ENCODE results near the gene TRIP10.

TRIP10 gene

DNA sequence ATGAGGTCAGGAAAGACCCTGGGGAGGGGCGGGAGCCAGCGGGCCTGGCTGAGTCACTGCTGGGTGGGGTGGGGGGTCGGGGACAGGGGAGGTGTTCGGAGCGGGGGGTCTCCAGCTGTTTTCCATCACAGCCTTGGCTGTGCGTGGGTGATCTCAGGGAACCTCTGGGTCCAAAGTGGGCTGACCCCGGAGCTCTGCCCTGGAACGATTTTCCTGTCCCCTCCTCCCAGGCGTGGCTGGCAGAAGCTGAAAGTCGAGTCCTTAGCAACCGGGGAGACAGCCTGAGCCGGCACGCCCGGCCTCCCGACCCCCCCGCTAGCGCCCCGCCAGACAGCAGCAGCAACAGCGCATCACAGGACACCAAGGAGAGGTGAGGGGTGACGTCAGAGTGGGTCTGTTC lies 10.6 kb downstream of the TRIP10 start:
- TF ChIP-seq, protein P1, sequence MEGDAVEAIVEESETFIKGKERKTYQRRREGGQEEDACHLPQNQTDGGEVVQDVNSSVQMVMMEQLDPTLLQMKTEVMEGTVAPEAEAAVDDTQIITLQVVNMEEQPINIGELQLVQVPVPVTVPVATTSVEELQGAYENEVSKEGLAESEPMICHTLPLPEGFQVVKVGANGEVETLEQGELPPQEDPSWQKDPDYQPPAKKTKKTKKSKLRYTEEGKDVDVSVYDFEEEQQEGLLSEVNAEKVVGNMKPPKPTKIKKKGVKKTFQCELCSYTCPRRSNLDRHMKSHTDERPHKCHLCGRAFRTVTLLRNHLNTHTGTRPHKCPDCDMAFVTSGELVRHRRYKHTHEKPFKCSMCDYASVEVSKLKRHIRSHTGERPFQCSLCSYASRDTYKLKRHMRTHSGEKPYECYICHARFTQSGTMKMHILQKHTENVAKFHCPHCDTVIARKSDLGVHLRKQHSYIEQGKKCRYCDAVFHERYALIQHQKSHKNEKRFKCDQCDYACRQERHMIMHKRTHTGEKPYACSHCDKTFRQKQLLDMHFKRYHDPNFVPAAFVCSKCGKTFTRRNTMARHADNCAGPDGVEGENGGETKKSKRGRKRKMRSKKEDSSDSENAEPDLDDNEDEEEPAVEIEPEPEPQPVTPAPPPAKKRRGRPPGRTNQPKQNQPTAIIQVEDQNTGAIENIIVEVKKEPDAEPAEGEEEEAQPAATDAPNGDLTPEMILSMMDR (conservative IDR thresholded peaks at IDR 0.05): no peak
- H3K27ac ChIP-seq: no peak overlapping the region

DNA sequence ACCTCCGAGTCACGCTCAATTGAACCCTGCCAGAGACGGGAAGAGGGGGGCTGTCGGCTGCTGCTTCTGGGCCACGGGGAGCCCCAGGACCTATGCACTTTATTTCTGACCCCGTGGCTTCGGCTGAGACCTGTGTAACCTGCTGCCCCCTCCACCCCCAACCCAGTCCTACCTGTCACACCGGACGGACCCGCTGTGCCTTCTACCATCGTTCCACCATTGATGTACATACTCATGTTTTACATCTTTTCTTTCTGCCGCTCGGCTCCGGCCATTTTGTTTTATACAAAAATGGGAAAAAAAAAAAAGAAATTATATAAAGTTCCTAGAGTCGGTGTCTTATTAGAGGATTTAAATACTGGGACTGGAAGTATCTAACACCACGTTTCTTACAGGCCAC lies 11.7 kb downstream of the TRIP10 start:
- no peak overlapping the region for H3K27ac ChIP-seq
- TF ChIP-seq, protein P1 (conservative IDR thresholded peaks at IDR 0.05): no peak

DNA sequence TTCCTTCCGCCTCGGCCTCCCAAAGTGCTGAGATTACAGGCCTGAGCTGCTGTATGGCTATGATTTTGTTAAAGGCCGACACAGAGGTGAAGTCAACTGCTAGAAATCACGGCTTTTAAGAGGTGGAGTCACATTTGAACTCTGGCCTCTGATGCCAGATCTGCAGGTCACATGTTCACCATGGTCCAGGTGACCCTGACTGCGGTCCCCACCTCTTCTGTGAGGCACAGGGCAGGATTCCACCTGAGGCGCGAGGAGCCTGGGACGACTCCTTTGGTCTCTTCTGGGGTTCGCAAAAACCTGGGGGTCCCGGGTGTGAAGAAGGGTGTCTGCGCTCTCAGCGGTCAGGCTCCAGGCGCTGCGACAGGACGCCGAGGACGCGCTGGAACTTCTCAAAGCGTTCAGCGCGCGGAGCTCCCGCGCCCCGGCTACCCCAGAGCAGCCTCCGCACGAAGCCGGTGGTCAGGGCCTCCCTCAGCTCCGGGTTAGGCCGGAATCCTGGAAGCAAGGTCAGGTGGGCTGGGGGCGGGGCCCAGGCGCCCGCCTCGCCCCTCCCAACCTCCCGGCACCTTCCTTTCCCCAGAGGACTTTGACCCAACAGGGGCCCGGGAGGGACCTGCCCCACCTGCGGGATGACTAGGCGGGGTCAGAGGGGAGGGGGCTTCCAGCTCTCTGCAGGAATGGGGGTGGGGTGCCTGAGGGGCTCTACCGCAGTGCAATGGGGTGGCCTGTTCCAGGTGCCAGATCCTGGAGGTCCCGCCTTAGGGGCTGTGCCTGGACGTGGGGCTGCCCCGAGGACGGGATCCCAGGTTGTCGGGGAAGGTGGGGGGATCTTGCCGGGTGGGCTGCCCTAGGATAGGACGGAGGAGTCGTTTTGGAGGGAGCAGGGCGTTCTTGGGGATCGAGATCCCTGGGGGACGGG lies 13.0 kb downstream of the TRIP10 start:
- no peak overlapping the region for H3K27ac ChIP-seq
- TF ChIP-seq, protein P1 (conservative IDR thresholded peaks at IDR 0.05): no peak

DNA sequence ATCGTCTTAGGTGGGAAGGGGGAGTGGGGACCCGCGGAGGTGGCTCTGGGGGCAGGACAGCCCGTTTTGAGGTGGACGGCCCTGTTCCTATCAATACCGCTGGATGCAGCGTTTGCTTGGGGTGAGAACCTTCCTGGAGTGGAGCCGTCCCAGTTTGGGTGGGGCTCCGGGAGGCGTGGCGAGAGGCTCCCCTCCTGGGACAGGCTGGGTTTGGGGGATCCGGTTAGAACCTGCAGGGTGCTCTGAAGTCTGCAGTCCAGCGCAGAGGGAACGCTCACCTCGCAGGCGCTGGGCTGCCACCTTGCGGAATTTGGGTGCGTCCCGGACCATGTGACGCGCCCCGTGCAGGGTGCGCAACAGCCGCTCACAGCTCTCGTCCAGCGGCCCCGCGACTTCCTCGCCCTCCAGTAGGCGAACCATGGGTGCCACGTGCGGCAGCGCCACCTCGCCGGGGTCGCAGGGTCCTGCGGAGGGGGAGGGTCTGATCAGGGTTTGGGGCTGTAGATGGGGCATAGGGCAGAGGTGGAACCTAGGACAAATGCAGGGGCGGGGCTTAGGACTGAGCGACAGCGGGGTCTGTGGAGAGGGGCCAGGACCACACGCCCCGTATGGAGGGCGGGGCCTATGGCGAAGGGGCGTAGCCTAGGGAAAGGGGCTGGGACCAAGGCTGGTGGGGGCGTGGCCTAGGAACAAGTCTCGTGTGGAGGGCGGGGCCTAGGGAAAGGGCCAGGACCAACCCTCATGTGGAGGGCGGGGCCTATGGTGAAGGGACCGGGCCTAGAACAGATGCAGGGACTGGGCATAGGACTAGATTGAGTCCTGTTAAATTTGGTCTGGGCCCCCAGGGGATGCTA lies 13.9 kb downstream of the TRIP10 start:
- TF ChIP-seq, protein P1 (conservative IDR thresholded peaks at IDR 0.05): no peak

DNA sequence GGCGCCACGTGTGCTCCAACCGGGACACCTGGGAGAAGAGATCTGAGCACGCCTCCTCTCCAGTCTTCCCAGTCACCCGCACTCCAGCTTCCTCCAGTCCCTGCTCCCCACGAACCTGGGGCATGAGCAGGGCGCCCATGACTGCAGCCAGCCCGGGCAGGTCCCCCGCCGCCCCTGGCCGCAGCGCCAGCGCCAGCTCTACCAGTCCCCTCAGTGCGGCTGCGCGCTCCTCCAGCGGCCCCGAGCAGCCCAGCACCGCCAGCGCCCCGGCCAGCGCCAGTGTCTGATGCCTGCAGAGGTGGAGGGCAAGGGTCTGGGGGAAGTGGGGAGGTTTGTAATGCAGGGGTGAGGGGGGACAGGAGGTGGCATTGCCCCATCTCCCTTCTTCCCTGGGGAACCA lies 14.7 kb downstream of the TRIP10 start:
- H3K27ac ChIP-seq: no peak overlapping the region
- TF ChIP-seq, protein P1 (conservative IDR thresholded peaks at IDR 0.05): no peak

More for the DNA sequence above, 13.9 kb downstream of the TRIP10 start:
- no peak overlapping the region for H3K27ac ChIP-seq

DNA sequence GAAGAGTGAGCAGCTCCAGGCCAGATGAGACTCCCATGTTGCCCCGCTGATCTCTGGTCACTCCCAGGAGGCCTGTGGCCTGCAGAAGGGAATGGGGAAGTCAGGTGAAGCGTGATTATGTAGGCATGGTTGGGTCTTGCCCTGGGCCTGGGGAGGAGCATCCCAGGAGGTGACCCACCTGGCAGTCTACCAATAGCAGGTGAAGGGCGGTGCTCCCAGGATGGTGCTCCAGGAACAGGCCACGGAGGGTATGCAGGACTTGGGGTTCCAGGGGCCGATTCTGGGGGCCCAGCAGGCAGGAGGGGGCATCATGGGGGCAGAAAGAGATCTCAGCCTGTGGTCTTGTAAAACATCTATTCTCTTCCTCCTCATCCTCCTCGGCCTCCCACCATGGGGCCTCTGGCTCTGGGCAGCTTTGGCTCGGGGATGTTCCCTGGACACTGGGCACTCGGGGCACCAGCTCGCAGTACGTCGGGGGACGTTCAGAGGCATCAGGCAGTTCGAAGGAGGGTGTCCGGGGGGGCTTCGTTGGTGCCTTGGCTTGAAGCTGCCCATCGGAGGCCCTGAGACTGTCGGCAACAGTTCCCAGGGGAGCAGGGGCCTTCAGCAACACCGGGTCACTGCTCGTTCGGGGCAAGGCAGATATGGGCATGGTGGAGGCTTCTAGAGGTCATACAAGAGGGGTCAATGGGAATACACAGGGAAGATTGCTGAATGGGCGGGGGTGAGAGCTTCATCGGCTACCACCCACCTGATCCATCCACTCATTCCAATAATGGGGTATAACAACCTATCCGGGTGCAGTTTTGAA lies 15.4 kb downstream of the TRIP10 start:
- H3K27ac ChIP-seq: no peak overlapping the region
- TF ChIP-seq, protein P1 (conservative IDR thresholded peaks at IDR 0.05): no peak
